NOMO-1 treated with DMSO at 0.1 percent for 48 hours (cell line): ENCODE results near the gene ARHGAP24.
"Not testable (repeated sequence)": the region's sequence is repeated elsewhere in the genome, so short reads cannot be mapped to it uniquely, and the experiment has no call there.

Experiments
- DNase-seq: peaks from one replicate; lab custom pipeline; 2025; ENCODE audit not compliant: unreplicated experiment; lab: John Stamatoyannopoulos, UW

The ARHGAP24 gene

DNA sequence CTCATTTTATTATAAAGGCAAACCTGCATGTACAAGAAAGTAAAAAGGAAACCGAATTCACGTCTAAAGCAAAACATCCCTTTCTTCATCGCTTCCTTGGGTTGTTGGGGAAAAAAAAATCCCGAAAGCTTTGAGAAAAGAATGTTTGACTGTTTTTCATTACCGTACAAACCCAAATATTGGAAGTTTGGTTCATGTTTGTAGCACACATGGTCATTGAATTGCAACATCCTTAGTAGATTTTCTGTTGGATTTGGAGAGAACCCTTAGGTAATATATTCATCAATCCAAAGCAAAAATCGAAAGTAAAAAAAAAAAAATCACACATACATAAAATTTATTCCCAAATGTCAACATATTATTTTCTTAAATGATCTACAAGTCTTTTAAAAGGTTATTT lies 464.6 kb downstream of the ARHGAP24 start:
- no peak for DNase-seq

DNA sequence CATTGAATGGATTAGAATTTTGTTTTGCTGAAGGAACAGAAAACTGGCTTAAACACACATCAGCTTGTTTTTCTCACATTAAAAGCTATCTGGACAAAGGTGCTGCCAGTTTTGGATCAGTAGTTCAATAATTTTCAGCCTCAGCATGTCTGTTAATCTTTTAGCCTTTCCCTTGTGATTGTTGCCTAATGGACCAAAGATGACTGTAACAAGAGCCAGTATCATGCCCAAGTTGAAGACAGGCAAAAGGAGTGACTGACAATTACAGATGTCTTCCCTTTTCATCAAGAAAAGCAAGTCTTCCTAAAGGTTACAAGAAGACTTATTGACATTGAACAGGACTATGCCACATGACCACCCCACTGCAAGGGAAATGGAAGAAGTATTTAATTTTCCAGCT lies 465.2 kb downstream of the ARHGAP24 start:
- DNase-seq = no peak

DNA sequence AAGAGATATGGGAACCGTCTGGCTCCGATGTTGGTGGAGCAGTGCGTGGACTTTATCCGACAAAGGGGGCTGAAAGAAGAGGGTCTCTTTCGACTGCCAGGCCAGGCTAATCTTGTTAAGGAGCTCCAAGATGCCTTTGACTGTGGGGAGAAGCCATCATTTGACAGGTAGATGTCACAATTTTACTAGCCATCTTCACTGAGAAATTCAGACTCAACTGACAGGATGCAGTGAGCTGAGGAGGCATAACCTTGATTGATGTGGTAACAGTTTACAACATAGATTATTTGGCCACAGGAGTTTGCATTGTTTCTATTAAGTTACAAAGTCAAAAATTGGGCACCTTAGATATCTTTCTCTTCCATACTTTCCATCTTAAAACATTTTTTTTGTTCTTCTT lies 467.2 kb downstream of the ARHGAP24 start:
- DNase-seq = no peak

DNA sequence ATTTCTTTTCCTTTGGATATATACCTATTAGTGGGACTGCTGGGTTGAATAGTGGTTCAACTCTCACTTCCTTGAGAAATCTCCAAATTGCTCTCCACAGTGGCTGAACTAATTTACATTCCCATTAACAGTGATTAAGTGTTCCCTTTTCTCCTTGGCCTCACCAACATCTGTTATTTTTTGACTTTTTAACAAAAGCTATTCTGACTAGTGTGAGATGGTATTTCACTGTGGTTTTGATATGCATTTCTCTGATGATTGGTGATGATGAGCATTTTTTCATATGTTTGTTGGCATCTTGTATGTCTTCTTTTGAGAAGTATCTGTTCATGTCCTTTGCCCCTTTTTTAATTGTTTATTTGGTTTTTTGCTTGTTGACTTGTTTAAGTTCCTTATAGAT lies 471.9 kb downstream of the ARHGAP24 start:
- no peak for DNase-seq

DNA sequence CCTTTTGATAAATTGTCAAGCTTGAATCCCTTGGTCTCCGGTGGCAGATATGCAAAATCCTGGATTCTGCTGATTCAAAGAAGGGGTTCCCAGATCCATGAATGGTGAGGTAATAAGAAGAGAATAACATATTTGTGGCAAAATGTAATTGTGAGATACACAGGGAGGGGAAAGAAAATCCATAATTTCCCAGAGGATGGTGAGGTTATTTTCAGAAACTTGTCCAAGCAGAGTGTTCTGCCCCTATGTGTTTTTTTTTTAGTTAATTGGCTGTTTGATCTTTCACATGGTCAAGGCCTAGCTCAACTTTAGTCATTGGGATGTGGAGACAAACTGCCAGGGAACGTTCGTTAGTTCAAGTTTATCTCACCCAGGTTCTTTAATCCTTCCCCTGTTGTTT lies 476.1 kb downstream of the ARHGAP24 start:
- no peak for DNase-seq

DNA sequence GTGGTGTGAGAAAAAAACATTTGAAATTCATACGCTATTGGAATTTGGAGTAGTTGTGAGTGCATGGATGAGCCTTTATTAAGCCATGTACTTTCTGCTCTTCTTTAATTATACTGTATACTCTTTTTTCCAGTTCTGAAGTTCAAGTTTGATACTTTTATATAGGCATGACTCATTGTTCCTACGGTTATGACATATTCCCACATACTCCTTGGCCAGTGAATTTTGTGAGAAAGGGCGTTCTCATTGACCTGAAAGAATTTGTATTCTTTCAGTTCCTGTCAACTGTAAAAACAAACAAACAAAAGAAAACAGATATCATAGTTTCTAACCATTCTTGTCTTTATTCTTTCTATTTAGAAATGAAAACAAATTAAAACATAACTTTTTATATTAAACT lies 477.6 kb downstream of the ARHGAP24 start:
- DNase-seq = no peak

DNA sequence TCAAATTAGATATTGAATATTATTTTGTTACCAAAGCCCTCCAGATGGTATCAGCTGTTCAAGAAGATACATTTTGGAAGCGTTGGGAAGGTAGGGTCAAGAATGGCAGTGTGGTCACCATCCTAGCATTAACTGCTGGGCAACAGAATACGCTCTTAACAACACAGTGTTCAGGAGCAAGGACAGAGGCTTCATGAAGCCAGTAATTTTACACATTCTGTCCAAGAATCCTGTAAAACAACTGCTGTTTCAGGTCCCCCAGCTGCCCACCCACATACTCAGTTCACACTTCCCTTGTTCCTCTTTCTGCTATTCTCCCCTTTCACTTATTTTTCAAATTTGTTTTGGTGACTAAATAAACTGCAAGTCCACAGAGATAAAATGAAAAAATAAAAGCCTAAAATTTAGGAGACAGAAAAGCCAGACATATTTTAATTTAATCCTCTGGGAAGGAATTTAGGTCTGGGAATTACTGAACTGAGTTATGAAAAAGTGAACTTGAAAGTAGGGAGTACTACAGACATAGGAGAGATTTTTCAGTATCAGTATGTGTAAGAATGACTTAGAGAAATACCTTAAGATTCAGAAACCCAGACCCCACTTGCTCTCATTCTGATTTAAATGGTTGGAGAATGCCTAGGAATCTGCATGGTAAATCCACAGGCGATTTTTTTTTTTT lies 478.2 kb downstream of the ARHGAP24 start:
- DNase-seq = no peak

DNA sequence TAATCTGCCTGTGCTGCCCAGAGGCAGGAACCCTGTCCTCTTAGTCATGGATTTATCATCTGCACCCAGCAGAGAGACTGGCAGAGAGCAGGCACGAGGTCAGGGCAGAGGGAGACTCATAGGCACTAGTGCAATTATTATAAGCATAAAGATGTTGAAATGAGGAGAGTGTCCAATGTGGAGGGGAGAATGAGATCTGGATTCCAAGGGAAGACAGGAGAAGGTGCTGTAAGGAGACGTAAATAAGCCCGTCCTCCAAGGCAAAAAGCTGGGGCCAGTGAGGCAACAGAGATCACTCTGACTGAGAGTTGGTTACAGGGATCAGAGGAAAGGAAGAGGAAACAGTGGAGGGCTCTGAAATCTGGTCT lies 478.7 kb downstream of the ARHGAP24 start:
- no peak for DNase-seq

DNA sequence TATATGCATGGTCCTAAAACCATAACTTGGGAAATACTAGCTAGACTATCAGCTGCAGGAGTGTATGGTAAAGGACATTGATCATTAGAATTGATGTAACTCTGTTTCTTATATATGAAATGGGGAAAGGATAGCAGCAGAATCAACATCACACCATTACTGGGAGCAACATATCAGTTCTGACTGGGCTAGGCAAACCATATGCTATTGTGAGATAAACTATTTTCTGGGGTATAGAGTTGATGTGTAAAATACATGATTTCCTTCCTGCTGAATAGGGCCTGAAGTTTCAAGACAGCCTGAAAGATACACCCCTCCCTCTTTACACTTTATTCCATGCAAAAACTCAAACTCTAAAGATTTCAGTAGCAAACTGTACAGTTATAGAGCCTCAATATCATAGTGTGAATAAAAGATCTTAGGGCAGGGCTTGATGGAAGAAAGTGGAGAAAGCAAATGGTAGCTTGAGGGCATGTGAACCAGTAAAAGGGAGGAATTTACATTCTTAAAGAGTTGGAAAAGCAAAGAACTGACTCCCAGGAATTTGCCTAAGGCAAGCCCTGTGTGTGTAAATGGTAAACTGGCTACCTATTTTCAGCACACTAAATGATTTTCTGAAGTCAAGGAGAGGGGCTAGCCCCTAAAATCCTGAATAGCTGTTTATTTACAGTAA lies 480.8 kb downstream of the ARHGAP24 start:
- no peak for DNase-seq

DNA sequence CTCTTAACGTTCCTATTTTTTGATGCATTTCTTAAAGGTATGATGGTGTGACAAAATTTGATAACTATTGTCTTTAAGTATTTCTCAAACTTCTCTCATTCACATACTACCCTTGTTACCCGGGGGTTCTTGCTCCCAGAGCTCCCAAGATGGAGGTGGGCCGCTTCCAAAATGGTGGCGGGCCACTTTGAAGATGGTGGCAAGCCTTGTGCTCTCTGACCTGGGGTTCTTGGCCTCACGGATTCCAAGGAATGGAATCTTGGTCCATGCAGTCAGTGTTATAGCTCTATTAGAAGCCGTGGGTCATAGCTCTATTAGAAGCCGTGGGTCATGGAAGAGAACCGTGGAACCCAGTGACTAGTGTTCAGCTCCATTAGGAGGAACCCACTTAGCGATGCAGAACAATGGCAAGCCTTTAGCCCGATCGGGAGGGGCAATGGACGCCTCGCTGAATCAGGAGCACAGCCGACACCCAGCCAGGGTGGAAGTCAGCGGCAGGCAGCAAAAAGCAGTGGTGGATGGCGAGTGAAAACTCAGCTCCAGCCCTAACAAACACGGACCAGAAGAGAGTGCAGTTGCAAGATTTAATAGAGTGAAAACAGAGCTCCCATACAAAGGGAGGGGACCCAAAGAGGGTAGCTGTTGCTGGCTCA lies 481.5 kb downstream of the ARHGAP24 start:
- no peak for DNase-seq

DNA sequence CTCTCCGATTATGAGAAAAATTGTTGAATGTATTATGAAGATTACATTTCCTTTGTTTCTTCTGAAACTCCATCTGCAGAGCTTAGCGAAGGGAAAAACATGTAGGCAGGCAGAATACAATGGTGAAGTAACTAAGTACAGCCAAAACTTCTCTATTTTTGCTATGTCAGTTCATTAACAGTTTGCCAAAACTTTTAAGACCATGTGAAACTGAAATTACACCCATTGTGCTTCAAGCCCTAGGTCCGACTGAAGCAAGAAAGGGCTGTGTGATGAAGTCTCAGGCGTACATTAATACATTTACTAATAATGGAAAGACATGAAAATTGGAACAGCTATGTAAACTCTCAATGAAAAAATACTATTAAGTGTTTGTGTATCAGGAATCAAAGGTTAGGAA lies 486.9 kb downstream of the ARHGAP24 start:
- no peak for DNase-seq

DNA sequence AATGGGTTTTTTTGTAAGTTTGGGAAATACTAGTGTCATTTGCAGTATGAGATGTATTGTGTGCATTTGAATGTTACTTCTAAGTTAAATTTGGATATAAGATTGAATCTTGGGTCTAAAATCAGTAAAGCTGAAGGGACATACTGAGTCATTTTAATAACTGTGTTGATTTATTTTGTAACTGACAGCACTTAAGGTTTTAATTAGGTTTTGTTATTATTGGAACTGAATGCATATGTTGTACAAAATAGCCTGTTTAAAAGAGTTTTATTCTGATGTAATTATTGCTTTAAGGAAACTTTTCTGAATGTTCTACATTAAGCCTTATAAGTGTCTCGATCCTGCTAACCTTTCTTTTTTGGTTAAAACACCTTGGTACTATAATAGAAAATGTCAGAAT lies 488.3 kb downstream of the ARHGAP24 start:
- DNase-seq = no peak

DNA sequence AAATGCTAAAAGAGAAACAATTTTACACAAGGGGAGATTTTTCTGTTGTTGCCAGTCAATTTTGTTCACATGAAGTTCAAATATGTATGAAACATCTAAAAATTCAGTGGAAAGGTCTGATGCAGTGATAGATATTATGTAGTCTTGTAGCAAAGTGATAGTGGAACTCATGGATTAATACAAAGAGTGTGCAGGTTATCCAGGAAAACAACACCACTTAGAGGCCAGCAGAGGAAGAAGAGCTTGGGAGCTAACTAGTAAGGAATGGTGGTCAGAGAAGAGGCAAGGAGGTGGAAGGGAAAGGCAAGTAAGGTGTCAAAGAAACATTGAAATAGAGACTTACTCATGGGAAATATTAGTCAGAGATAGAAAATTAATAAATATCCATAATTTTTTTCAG lies 489.3 kb downstream of the ARHGAP24 start:
- DNase-seq = no peak

DNA sequence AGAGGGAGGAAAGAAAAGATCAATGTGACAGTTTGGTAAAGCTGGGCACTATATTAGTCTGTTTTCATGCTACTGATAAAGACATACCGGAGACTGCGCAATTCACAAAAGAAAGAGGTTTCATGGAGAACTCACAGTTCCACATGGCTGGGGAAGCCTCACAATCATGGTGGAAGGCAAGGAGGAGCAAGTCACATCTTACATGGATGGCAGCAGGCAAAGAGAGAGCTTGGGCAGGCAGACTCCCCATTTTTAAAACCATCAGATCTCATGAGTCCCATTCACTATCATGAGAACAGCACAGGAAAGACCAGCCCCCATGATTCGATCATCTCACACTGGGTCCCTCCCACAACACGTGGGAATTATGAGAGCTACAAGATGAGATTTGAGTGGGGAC lies 490.1 kb downstream of the ARHGAP24 start:
- not testable (repeated sequence) for DNase-seq

DNA sequence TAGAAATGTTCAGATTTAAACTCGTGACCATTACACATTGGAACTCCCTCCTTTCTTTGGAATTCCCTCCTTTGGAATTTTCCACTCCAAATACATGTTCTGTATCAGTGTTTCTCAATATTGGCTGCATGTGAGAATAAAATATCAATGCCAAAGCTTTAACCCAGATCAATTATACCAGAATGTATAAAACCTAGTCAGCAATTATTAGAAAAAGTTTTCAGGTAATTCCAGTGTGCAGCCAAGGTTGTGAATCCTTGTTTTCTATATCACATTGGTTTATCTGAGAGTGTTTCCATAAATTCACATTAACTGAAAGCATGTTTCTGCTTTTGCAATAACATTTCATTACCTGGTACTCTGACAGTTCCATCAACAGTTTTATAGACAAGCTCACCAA lies 490.6 kb downstream of the ARHGAP24 start:
- no peak for DNase-seq

DNA sequence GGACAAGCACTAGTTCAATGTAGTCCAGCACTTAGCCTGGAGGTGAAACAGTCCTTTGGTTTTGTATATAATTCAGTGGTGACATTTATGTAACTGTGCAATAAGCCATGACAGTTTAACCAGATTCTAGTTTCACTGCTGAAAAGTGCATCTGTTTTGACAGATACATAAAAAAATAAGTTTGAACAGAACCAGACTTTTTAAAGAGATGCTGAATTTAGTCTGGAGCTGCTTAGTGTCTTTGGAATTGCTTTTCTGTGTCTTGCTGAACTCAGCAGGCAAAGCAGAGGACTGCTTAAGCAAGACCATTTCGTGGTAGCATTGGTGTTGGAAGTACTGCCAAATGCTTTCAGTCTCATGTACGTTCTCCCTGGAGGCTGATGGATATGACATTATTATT lies 491.4 kb downstream of the ARHGAP24 start:
- DNase-seq = no peak

DNA sequence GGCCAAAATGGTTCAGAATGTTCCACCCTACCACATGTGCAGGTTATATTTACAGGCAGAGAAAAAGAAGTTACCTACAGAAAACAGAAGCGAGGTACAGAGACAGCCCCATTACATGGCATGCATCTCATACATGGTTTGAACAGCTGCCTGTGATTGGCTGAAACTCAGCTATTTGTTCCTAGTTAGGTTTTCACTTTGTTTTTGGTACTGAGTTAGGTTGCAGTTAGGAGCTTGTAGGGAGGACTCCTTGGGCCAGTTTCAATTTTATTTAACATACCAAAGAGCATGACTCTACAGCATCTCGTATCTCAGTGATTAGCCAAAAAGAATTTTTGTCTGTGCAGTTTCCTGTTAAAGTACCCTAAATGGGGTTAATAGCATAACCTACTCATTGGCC lies 492.9 kb downstream of the ARHGAP24 start:
- DNase-seq = no peak

DNA sequence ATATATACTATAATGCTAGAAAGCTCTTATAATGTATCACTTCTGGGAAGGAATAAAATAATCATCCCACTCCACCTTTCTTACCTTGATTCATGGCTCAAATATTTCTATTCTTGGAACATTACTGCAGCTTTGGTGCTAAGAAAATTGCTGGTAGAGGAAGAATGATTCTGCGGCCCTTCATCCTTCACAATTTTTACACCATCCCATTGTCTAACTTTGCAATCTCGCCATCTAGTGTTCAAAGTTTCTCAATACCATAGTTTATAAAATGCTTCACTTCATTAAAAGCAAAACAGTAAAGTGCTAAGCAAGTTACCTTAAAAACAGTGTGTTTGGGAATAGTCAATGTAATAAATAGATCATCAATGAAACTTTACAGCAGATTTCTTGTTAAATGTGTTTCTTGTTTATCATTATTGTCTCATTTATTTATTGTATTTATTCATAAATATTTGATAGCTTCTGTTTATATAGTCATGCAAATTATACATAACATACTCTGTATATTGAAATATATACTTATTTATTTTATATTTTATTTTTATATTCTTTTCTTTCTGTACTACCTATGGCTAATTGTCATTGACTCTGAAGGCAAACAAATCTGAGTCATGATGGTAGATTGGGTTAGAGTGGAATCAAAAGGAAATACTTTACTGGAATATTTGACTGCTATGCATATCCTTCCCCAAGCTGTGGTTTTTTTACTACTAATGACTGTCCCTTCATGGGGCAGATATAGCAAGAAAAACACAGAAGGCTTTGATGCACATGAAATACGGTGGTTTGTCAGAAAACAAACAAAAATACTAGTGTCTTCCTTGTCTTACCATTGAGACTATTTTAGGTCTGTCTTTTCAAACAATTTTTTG lies 494.2 kb downstream of the ARHGAP24 start:
- DNase-seq = peak; percentile 64

DNA sequence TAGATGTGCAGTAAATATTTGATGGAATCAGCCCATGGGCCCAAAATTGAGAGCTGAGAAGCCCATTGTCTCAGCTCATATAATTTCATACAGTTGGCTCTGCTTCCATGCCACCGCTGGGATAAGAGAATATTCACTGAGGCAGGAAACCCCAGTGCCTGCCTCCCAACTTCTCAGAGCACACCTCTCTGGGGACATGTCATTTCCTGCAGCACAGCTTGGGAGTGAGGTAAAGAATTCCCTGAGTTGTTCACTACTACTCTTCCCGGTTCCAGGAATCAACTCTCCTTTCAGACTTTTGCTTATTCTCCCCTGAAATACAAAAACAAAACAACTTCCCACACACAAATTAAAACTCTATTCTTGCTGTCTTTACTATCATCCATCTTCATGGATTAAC lies 495.6 kb downstream of the ARHGAP24 start:
- DNase-seq = no peak

DNA sequence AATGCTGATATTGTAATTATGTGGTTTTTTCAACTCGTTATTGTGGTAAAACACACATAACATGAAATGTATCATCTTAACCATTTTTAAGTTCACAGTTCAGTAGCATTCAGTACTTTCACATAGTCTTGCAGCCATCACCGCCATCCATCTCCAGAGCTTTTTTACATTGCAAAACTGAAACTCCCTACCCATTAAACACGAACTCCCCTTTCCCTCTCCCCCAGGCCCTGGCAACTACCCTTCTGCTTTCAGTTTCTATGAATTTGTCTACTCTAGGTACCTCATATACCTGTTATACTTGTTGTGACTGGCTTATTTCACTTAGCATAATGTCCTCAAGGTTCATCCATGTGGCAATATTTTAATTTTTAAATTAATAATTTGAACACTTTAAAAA lies 504.3 kb downstream of the ARHGAP24 start:
- DNase-seq = peak; percentile 13

DNA sequence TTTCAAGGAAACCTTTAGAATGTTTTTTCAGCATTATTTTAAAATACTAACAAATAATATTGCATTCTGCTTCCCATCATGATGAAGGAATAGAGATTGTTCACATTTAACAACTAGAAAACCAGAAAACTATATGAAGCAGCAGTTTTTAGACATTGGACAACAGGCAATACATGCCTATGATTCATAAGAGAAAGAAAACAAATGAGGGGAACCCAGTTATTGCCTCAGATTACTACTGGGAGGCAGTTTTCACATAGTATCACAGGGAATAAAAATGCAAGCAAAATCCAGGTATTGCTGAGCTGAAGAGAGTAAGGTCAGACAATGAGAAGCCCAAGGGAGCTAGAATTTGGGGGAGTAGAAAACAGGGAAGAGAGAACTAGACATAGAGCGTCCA lies 511.3 kb downstream of the ARHGAP24 start:
- DNase-seq = no peak

DNA sequence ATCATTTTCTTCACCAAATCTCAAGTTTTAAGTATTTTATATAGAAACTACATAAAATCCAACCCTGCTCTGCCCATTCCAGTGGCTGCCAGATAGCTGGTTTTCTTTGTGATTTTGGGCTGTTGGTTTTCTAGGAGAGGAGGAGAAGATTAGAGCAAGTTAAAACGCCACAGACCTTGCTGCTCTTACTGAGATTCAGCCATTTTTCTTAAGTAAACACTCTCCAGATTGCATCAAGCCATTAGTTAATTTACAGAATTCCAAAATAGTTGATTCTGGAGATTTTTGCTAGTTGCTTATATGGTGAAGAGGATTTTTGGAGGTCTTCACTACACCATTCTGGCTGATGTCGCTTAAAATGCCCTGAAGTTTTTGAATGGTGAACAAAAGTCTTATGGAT lies 518.7 kb downstream of the ARHGAP24 start:
- DNase-seq = no peak
